Right lobe of liver (tissue), 6 donors: Measurements from ENCODE around the gene FAM120C. TPM values are rescaled to one million over a fixed set of nuclear protein-coding genes. Genes with fewer than 3 reads are reported as not detected.

Experiments
- ATAC-seq, 4 donors: fragments of 200-7000 bp; cut with Tn5 transposase; one replicate each; pipeline ENCODE4 v1.9.1; 2020; ENCODE audit warnings: mild to moderate bottlenecking in 4 of 4, moderate library complexity in 4 of 4
- DNase-seq, 3 donors: peaks; one replicate each; pipeline ENCODE4 v3.0.0-alpha.2; 2020
- H3K27ac ChIP-seq, 3 donors: fragments of 200-600 bp; one replicate each; pipeline ENCODE4 v1.8.0; 2022
- H3K27me3 ChIP-seq, 2 donors: fragments of 200-600 bp; one replicate each; pipeline ENCODE4 v1.8.0; 2022
- H3K36me3 ChIP-seq, 4 donors: fragments of 200-600 bp; sonication (generic) in 1 of 4; one replicate each; pipeline versions ENCODE4 v1.5.1 to v1.8.0; 2017 to 2022; ENCODE audit warnings: control low read depth in 1 of 4
- H3K4me1 ChIP-seq, 4 donors: fragments of 200-600 bp; sonication (generic) in 1 of 4; one replicate each; pipeline versions ENCODE4 v1.5.1 to v1.8.0; 2017 to 2022; ENCODE audit warnings: control low read depth in 1 of 4
- H3K4me3 ChIP-seq, 3 donors: fragments of 200-600 bp; one replicate each; pipeline ENCODE4 v1.8.0; 2022
- H3K9me3 ChIP-seq, 4 donors: fragments of 200-600 bp; sonication (generic) in 1 of 4; one replicate each; pipeline versions ENCODE4 v1.5.1 to v1.8.0; 2017 to 2022; ENCODE audit warnings: control low read depth in 1 of 4
- POLR2A ChIP-seq: fragments of 450-650 bp; IDR thresholded peaks from one replicate; pipeline ENCODE4 v1.6.1; 2017; ENCODE audit warnings: antibody characterized with exemption, mild to moderate bottlenecking
- WGBS: methylation state at CpG from one replicate; pipeline ENCODE4 v1.1.6; 2018; ENCODE audit warnings: low coverage, low lambda C conversion rate; ENCODE audit not compliant: insufficient coverage; ENCODE audit errors: missing lambda C conversion rate; 5-methylcytosine and 5-hydroxymethylcytosine counted together
- intact Hi-C, 2 donors: fragments of 100-400 bp; cut with DNase I; formaldehyde crosslinking; loops; one replicate each; pipeline versions ENCODE4 v1.11.2 to v1.14.1; 2022
- total RNA-seq, 6 experiments: library from RNA; depleted of rRNA in 2 of 6; stranded (reverse); fragments of >200 nt in 2 of 6; fragmentation: NEBNext Ultra II Directional in 3 of 6; extraction: Animal tissue kit (Norgen Biotek cat#: 25700) in 3 of 6; gene quantifications; one replicate each; pipeline versions ENCODE4 v1.1.0 to v1.2.4, GENCODE V29; 2016 to 2023
- TF ChIP-seq, protein P1 (sequence below), 4 donors: fragments of 200-600 bp in 3 of 4; fragments of 450-650 bp in 1 of 4; IDR thresholded peaks; one replicate each; pipeline versions ENCODE4 v1.5.1 to v1.8.0; 2016 to 2022; ENCODE audit warnings: antibody characterized with exemption in 4 of 4, mild to moderate bottlenecking in 2 of 4
- donor health status: DM: no; HTN: yes; CAD: no.
- donor health status: DM: no; HTN: no; CAD: no.
- donor health status: DM: no; HTN: no; CAD: no.
- donor health status: DM: no; HTN: yes; CAD: no.
- donor health status: DM: no; HTN: yes; CAD: no.

FAM120C gene
- total RNA-seq, 6 experiments from 2014 or later = 2.9 to 5.0 (median 4.3) TPM

DNA sequence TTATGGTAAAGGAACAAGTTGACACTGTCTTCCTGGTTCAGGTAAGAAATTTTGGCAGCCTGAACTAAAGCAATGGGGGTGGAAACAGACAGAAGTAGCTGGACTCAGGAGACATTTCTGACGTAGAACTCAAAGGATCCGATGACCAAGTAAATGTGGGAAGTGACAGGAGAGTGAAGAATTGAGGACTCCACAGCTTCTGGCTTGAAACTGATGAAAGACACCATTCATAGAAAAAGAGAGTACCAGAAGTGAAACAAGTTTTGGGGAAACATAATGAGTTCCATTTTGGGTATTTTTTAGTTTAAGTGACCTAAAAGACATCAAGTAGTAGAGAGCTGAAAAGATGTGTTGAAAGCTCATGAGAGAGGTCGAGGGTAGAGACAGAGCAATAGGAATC, 5.7 kb downstream of the FAM120C start:
- no peaks in the 10 kb centered on the region for H3K9me3 ChIP-seq
- no peak overlapping the region for H3K4me3 ChIP-seq
- no peak for TF ChIP-seq POLR2A
- TF ChIP-seq, protein P1, sequence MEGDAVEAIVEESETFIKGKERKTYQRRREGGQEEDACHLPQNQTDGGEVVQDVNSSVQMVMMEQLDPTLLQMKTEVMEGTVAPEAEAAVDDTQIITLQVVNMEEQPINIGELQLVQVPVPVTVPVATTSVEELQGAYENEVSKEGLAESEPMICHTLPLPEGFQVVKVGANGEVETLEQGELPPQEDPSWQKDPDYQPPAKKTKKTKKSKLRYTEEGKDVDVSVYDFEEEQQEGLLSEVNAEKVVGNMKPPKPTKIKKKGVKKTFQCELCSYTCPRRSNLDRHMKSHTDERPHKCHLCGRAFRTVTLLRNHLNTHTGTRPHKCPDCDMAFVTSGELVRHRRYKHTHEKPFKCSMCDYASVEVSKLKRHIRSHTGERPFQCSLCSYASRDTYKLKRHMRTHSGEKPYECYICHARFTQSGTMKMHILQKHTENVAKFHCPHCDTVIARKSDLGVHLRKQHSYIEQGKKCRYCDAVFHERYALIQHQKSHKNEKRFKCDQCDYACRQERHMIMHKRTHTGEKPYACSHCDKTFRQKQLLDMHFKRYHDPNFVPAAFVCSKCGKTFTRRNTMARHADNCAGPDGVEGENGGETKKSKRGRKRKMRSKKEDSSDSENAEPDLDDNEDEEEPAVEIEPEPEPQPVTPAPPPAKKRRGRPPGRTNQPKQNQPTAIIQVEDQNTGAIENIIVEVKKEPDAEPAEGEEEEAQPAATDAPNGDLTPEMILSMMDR (IDR thresholded peaks at IDR 0.05) = no peak
- DNase-seq = no peak
- peaks cover 0 to 18% (median 0%) of the 10 kb centered on the region in 4 donors for H3K4me1 ChIP-seq
- no peaks in the 10 kb centered on the region for H3K27me3 ChIP-seq
- H3K36me3 ChIP-seq = no peaks in the 10 kb centered on the region
- 39% methylated on average over 3 of the region's 3 CpGs for WGBS
- H3K27ac ChIP-seq = no peak overlapping the region
- ATAC-seq = no peak
- intact Hi-C loops = no loop called here

DNA sequence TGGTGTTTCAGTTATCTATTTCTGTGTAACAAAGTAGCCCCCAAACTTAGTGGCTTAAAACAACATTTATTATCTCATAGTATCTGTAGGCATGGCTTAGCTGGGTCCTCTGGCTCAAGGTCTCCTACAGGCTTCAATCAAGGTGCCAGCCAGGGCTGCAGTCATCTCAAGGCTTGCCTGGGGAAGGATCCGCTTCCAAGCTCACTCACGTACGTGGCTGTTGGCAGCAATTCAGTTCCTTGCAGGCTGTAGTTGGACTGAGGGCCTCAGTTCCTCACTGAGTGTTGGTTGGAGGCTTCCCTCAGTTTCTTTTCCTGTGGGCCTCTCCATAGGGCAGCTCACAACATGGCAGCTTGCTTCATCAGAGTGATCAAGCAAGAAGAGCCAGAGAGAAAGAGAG, 9.3 kb downstream of the FAM120C start:
- Histone ChIP-seq H3K27ac (no peak overlapping the region), H3K27me3 (no peaks in the 10 kb centered on the region), H3K9me3 (no peaks in the 10 kb centered on the region), H3K4me3 (no peak overlapping the region), H3K36me3 (no peaks in the 10 kb centered on the region), H3K4me1 (no peaks in the 10 kb centered on the region)
- WGBS = 79% methylated on average over 2 of the region's 3 CpGs
- intact Hi-C loops = no loop called here
- DNase-seq (no peak), ATAC-seq (no peak)
- TF ChIP-seq, protein P1 (IDR thresholded peaks at IDR 0.05) = no peak
- no peak for TF ChIP-seq POLR2A

DNA sequence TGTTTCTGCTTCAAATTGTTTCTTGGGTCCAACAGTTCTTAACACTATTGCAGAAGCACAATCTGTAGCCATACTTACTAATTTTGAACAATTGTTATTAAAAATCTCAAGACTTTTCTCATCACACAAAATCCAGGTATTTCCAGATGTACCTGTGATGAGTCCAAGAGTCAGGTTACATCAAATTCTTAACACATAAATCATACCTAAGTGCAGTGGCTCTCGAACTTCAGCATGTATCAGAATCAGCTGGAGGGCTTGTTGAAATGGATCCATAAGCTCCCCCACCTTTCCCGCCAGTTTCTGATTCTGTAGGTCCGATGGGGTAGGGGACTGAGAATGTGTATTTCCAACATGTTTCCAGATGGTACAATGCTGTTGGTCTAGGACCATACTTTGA, 10.6 kb downstream of the FAM120C start:
- Histone ChIP-seq H3K9me3 (no peaks in the 10 kb centered on the region), H3K4me3 (no peak overlapping the region), H3K4me1 (no peaks in the 10 kb centered on the region), H3K36me3 (no peaks in the 10 kb centered on the region), H3K27ac (no peak overlapping the region), H3K27me3 (no peaks in the 10 kb centered on the region)
- intact Hi-C loops = no loop called here
- ATAC-seq = no peak
- no peak for TF ChIP-seq POLR2A
- TF ChIP-seq, protein P1 (IDR thresholded peaks at IDR 0.05) = no peak
- WGBS = 78% methylated on average over 3 of the region's 3 CpGs
- DNase-seq = no peak

DNA sequence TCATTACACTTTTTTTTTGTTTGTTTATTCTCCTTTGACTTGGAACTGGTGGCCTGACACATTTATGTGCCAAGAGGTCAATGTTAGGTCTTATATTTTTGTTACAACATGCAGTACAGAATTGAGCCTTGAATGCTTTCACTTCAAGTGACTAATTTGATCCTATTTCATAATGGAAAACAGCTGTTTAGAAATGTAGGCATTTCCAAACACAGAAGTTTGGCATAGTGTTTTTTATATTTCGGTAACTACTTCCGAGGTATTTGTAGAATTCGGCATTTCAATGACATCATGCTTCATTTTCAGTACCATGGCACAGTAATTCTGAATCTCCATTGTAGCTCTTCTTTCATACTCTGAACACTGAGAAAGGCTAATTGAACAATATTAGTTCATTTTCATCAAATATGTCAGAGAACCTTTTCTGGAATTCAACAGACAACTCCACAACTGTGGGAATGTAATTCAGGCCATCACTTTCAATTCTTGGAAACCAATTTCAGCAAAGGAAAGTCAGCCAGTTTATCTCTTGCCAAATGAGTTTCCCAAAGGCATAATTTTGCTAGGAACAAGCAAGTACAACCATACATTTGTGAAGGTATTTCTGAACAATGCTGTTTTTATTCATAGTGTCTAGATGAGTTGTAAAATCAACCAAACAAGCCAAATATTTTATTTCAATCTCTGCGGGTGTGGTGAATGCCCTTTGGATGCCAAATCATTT, 11.4 kb downstream of the FAM120C start:
- DNase-seq = no peak
- Histone ChIP-seq H3K36me3 (no peaks in the 10 kb centered on the region), H3K27me3 (no peaks in the 10 kb centered on the region), H3K4me3 (no peak overlapping the region), H3K27ac (no peak overlapping the region), H3K9me3 (no peaks in the 10 kb centered on the region), H3K4me1 (no peaks in the 10 kb centered on the region)
- 50% methylated on average over 4 of the region's 4 CpGs for WGBS
- TF ChIP-seq, protein P1 (IDR thresholded peaks at IDR 0.05) = no peak
- TF ChIP-seq POLR2A = no peak
- intact Hi-C loops = no loop called here
- peak in 1 of 4 donors; percentile 71 for ATAC-seq
